PFSK-1 (cell line): ENCODE measurements around the gene SAMD14.

Experiments
- FOXP2 ChIP-seq: optimal IDR thresholded peaks from 2 replicates; pipeline ENCODE3; 2011; ENCODE audit warnings: borderline replicate concordance, control low read depth, inconsistent platforms; ENCODE audit not compliant: insufficient read depth; ENCODE audit errors: extremely low read length, extremely low read depth
- POLR2AphosphoS5 ChIP-seq: IDR thresholded peaks from 2 replicates; pipeline ENCODE4 v1.6.1; 2012; ENCODE audit warnings: low read depth, mild to moderate bottlenecking, control low read depth, low read length, moderate library complexity
- REST ChIP-seq, 2 experiments: IDR thresholded peaks; 2 replicates each; pipeline versions ENCODE4 v1.6.1 to v1.8.0; 2011 to 2012; ENCODE audit warnings: low read depth in 2 of 2, low read length in 2 of 2, control low read depth in 1 of 2, inconsistent platforms in 1 of 2, mild to moderate bottlenecking in 1 of 2, moderate library complexity in 1 of 2; ENCODE audit not compliant: insufficient read depth in 1 of 2
- SIN3A ChIP-seq: IDR thresholded peaks from 2 replicates; pipeline ENCODE4 v1.6.1; 2012; ENCODE audit warnings: mild to moderate bottlenecking, low read length, moderate library complexity, borderline replicate concordance; ENCODE audit not compliant: insufficient read depth
- TAF1 ChIP-seq: IDR thresholded peaks from 2 replicates; pipeline ENCODE4 v1.6.1; 2012; ENCODE audit warnings: low read length, control low read depth, borderline replicate concordance; ENCODE audit not compliant: insufficient read depth

GRCh38 chr17:50063561-50064252 is 66.3 kb downstream of the SAMD14 start:
- no peak for TF ChIP-seq POLR2AphosphoS5
- TF ChIP-seq TAF1, result no peak
- no peak for TF ChIP-seq REST (IDR thresholded peaks at IDR 0.05; ENCODE audit: insufficient read depth in 1 of 2, low read depth in 2 of 2, low read length in 2 of 2)
- no peak for TF ChIP-seq SIN3A
- TF ChIP-seq FOXP2, result no peak
